Measurements from ENCODE around the gene PANK3.
"Not testable (repeated sequence)": the region's sequence is repeated elsewhere in the genome, so short reads cannot be mapped to it uniquely, and the experiment has no call there.

Gene PANK3

DNA sequence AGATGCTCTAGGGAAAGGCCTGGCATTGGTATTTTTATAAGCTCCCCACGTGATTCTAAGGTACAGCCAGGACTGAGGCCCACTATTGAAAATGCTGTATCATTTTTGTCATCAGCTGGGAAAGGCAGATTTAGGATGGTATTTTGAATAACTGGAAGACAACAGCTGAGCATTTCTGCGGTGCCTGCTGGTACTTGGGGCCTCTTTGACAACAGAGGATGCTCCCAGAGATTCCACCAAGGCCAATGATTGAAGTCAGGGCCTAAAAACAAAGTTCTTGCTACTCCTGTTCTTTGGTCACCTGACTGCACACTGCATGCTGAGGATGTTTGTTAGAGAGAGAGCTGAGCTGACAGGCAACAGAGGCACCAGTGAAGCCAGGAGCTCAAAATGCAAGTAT, 42.0 kb downstream of the PANK3 start:
- Histone ChIP-seq H3K36me3 (ENCODE audit: insufficient read depth, low read length) (no peaks in the 10 kb centered on the region), H3K9me3 (replicated peaks; ENCODE audit: low read length) (no peaks in the 10 kb centered on the region), H3K4me1 (ENCODE audit: control insufficient read depth, insufficient read depth, low read length) (no peaks in the 10 kb centered on the region), H3K27me3 (ENCODE audit: control insufficient read depth, insufficient read depth, low read length) (peaks cover 7% of the 10 kb centered on the region), H3K4me2 (ENCODE audit: low read length) (no peak overlapping the region), H3K9ac (ENCODE audit: low read depth, low read length) (no peak overlapping the region), H3K4me3 (ENCODE audit: low read length) (no peak overlapping the region)

DNA sequence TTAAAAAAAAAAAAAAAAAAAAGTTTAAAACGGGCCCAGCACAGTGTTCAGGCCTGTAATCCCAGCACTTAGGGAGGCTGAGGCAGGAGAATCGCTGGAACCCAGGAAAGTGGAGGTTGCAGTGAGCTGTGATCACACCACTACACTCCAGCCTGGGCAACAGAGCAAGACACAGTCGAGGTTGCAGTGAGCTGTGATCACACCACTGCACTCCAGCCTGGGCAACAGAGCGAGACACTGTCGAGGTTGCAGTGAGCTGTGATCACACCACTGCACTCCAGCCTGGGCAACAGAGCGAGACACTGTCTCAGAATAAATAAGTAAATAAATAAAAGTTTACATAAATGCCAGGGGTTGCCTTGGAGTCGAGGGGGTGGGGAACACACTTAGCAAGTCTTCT, 44.8 kb downstream of the PANK3 start:
- not testable (repeated sequence) for H3K9me3 ChIP-seq (replicated peaks; ENCODE audit: low read length); H3K4me1 ChIP-seq (ENCODE audit: control insufficient read depth, insufficient read depth, low read length); H3K4me3 ChIP-seq (ENCODE audit: low read length); H3K36me3 ChIP-seq (ENCODE audit: insufficient read depth, low read length); H3K9ac ChIP-seq (ENCODE audit: low read depth, low read length); H3K4me2 ChIP-seq (ENCODE audit: low read length)
- peaks cover 34% of the 10 kb centered on the region for H3K27me3 ChIP-seq (ENCODE audit: control insufficient read depth, insufficient read depth, low read length)

DNA sequence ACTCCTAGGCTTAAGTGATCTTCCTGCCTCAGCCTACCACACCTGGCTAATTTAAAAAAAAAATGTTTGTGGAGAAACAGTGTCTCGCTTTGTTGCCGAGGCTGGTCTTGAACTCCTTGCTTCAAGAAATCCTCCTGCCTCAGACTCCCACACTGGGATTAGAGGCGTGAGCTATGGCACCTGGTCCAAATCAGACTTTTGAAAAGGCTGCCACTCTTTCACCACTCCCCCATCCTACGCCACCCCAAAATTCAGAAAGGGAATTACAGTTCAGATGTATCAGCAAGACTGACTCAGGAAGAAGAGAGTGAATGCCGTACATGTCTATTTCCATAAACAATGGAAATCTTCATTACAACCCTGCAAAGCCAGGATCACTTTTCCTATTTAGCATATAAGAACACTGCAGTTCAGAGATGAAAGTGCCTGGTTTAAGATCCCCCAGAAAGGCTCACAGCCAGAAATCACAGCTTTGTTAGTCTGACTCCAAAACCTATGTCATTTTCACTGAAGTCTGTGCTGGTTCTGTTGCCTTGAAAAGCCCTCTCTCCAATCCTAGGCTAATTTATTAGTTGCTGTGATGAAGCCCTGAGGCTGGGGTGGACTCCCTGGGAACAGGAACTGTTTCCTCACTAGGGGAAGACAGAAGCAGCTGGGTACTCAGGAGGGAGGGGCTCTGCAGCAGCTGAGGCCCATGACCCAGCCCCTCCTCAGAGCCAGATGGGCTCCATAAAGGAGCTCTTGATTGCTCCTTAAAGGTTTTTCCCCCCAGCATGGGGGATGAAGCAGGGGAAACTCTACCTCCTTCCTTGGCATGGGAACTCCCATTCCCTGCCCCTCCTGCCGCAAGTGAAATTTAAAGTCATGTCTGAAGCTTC, 46.9 kb downstream of the PANK3 start:
- Histone ChIP-seq H3K4me2 (ENCODE audit: low read length) (no peak overlapping the region), H3K36me3 (ENCODE audit: insufficient read depth, low read length) (no peaks in the 10 kb centered on the region), H3K4me1 (ENCODE audit: control insufficient read depth, insufficient read depth, low read length) (peaks cover 4% of the 10 kb centered on the region), H3K4me3 (ENCODE audit: low read length) (no peak overlapping the region), H3K9ac (ENCODE audit: low read depth, low read length) (no peak overlapping the region), H3K27me3 (ENCODE audit: control insufficient read depth, insufficient read depth, low read length) (peaks cover 42% of the 10 kb centered on the region), H3K9me3 (replicated peaks; ENCODE audit: low read length) (no peaks in the 10 kb centered on the region)

DNA sequence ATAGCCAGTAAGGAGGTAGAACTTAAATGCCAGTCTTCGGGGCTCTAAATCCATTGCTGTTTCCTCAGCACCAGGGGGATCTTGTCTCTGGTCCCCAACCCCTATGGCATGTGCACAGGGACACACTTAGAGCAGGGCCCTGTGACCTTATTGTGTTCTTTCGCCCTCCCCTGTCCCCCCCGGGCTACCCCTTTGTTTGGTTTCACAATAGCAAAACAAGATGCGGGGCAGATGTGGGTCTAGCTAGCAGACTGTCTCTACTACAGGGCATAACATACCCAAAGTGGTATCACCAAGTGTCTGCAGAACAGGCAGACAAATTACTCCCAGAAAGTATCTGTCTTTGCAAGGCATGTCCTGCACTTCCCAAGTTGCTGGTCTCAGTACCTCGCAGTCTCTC, 48.0 kb downstream of the PANK3 start:
- H3K27me3 ChIP-seq (ENCODE audit: control insufficient read depth, insufficient read depth, low read length), result peaks cover 42% of the 10 kb centered on the region
- no peak overlapping the region for H3K4me2 ChIP-seq (ENCODE audit: low read length)
- H3K36me3 ChIP-seq (ENCODE audit: insufficient read depth, low read length), result no peaks in the 10 kb centered on the region
- H3K9me3 ChIP-seq (replicated peaks; ENCODE audit: low read length), result no peaks in the 10 kb centered on the region
- no peak overlapping the region for H3K9ac ChIP-seq (ENCODE audit: low read depth, low read length)
- no peak overlapping the region for H3K4me3 ChIP-seq (ENCODE audit: low read length)
- peaks cover 4% of the 10 kb centered on the region for H3K4me1 ChIP-seq (ENCODE audit: control insufficient read depth, insufficient read depth, low read length)

DNA sequence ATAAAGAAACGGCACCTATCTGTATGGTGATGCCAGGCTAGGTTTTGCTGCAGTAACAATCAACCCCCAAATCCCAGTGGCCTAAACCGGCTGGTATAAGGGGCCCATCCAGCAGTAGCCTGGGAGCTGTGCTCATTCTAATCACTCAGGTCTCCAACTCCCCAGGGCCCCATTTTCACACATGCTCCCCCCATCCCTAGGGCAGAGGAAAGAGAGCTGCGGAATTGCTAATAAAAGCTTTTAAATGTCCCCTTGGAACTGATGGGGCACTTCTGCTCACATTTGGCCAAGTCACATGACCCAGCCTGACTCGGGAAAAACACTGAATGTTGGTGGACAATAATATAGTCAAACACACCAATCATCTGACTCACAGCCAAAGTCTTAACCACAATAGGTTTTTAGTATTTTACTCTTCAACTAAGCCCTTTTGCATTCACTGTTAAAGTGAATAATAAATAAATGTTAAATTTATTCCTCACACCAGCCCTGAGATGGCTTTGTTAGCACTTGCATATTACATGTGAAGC, 48.5 kb downstream of the PANK3 start:
- Histone ChIP-seq H3K4me3 (ENCODE audit: low read length) (no peak overlapping the region), H3K9ac (ENCODE audit: low read depth, low read length) (no peak overlapping the region), H3K36me3 (ENCODE audit: insufficient read depth, low read length) (no peaks in the 10 kb centered on the region), H3K27me3 (ENCODE audit: control insufficient read depth, insufficient read depth, low read length) (peaks cover 42% of the 10 kb centered on the region), H3K4me1 (ENCODE audit: control insufficient read depth, insufficient read depth, low read length) (peaks cover 4% of the 10 kb centered on the region), H3K9me3 (replicated peaks; ENCODE audit: low read length) (no peaks in the 10 kb centered on the region), H3K4me2 (ENCODE audit: low read length) (no peak overlapping the region)

DNA sequence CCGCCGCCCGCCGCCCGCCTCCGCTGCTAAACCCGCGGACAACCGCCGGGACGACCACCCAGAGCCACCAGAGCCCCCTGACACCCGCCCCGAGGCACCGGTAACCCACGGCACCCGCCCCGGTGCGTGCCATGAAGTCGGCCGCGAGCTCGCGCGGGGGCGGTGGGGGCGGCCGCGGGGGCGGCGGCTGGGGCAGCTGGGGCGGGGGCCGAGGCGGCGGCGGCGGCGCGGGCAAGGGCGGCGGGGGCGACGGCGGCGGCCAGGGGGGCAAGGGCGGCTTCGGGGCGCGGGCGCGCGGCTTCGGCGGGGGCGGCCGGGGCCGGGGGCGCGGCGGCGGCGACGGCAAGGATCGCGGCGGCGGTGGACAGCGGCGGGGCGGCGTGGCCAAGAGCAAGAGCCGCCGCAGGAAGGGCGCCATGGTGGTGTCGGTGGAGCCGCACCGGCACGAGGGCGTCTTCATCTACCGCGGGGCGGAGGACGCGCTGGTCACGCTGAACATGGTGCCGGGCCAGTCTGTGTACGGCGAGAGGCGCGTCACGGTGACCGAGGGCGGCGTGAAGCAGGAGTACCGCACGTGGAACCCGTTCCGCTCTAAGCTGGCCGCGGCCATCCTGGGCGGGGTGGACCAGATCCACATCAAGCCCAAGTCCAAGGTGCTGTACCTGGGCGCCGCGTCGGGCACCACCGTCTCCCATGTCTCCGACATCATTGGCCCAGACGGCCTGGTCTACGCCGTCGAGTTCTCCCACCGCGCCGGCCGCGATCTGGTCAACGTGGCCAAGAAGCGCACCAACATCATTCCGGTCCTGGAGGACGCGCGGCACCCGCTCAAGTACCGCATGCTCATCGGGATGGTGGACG, 49.6 kb downstream of the PANK3 start:
- no peaks in the 10 kb centered on the region for H3K36me3 ChIP-seq (ENCODE audit: insufficient read depth, low read length)
- H3K9ac ChIP-seq (ENCODE audit: low read depth, low read length), result no peak overlapping the region
- peaks cover 4% of the 10 kb centered on the region for H3K4me1 ChIP-seq (ENCODE audit: control insufficient read depth, insufficient read depth, low read length)
- no peaks in the 10 kb centered on the region for H3K9me3 ChIP-seq (replicated peaks; ENCODE audit: low read length)
- H3K4me2 ChIP-seq (ENCODE audit: low read length), result peak overlapping the region; percentile 70
- peaks cover 42% of the 10 kb centered on the region for H3K27me3 ChIP-seq (ENCODE audit: control insufficient read depth, insufficient read depth, low read length)
- H3K4me3 ChIP-seq (ENCODE audit: low read length), result peak overlapping the region; percentile 51

DNA sequence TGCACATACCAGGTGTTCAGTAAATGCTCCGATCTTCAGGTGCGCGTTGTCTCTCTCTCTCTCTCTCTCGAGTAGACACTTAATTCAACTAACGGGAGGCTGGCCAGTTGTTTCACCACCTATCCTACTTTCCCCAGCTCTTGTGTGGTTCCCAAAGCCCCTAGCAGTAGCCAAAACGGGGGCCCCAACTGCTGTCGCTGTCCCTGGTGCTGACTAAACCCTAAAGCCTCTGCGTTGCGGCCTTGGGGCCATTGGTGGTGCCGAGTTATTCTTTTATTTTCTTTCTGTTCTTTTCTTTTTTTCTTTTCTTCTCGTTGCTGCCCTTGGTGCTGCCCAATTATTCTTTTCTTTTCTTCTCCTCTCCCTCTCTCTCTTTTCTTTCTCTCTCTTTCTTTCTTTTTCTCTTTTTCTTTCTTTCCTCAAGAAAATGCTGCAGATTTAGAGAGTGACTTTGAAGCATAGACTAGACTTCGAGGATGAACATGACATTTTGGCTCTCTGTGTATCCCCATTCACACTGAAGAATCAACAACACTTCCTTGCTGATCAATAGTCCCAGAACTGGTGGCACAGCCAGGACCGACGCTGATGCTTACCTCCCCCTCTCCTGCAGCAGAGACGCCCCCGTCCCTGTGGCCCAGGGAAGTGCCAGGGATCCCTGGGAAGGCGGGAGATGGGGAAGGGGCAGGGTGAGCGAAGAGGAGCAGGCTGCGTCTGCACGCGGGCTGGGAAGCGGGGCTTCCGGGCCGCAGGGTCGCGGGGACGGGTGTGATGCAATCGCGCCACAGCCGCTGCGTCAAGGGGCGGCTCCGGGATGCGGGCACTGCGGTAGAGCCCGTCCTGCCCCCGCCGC, 50.4 kb downstream of the PANK3 start, which contains the start of gene FBLL1:
FBLL1 (plus strand) TSS at position 785 of the 853 bp plus-strand sequence. CDS start 200 bp downstream, outside the sequence.
- H3K27me3 ChIP-seq (ENCODE audit: control insufficient read depth, insufficient read depth, low read length), result peaks cover 42% of the 10 kb centered on the region
- H3K4me3 ChIP-seq (ENCODE audit: low read length), result peak within 1 kb of the TSS; percentile 64

DNA sequence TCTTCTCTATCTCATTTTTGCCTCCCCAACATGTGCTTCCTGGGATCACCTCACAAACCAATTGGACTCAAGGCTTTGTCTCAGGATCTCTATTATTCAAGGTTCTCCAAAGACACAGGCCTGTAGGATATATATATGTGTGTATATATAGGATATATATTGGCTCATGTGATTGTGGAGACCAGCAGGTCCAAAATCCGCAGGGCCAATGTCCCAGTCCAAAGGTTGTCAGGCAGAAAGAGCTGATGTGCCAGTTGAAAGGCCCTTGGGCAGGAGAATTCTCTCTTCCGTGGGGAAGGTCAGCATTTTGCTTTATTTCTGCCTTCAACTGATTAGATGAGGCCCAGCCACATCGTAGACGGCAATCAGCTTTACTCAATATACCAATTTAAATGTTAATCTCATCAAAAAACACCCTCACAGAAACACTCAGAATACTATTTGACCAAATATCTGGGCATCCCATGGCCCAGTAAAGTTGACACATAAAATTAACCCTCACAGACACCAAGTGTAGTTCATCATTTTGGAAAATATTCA, 51.3 kb downstream of the PANK3 start:
- Histone ChIP-seq H3K4me1 (ENCODE audit: control insufficient read depth, insufficient read depth, low read length) (peaks cover 4% of the 10 kb centered on the region), H3K4me2 (ENCODE audit: low read length) (no peak overlapping the region), H3K4me3 (ENCODE audit: low read length) (no peak overlapping the region), H3K9ac (ENCODE audit: low read depth, low read length) (no peak overlapping the region), H3K27me3 (ENCODE audit: control insufficient read depth, insufficient read depth, low read length) (peaks cover 41% of the 10 kb centered on the region), H3K36me3 (ENCODE audit: insufficient read depth, low read length) (no peaks in the 10 kb centered on the region), H3K9me3 (replicated peaks; ENCODE audit: low read length) (no peaks in the 10 kb centered on the region)

More for the DNA sequence above, 50.4 kb downstream of the PANK3 start, which contains the start of gene FBLL1:
- H3K4me1 ChIP-seq (ENCODE audit: control insufficient read depth, insufficient read depth, low read length), result peaks cover 4% of the 10 kb centered on the region
- peak within 1 kb of the TSS; percentile 75 for H3K4me2 ChIP-seq (ENCODE audit: low read length)
- H3K9ac ChIP-seq (ENCODE audit: low read depth, low read length), result no peak within 1 kb of the TSS
- H3K36me3 ChIP-seq (ENCODE audit: insufficient read depth, low read length), result no peaks in the 10 kb centered on the region
- no peaks in the 10 kb centered on the region for H3K9me3 ChIP-seq (replicated peaks; ENCODE audit: low read length)

DNA sequence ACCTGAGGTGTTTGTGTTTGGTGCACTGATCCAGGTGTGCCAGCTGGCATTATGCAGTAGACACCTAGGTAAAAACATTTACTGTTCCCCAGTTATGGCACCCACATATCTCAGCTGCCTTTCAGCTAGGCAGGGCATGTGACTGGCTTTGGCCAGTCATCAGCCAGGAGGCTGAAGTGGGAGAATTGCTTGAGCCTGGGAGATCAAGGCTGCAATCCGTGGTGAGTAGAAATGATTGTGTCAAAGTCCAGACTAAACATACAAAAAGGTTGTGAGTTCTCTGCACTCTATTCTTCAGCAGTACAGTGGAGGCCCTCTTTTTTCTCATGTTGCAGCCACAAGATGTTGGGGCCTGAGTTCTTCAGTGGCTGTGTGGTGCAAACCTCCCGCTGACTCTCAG, 53.3 kb downstream of the PANK3 start:
- Histone ChIP-seq H3K36me3 (ENCODE audit: insufficient read depth, low read length) (peaks cover 8% of the 10 kb centered on the region), H3K9ac (ENCODE audit: low read depth, low read length) (no peak overlapping the region), H3K4me3 (ENCODE audit: low read length) (no peak overlapping the region), H3K9me3 (replicated peaks; ENCODE audit: low read length) (no peaks in the 10 kb centered on the region), H3K4me1 (ENCODE audit: control insufficient read depth, insufficient read depth, low read length) (peaks cover 4% of the 10 kb centered on the region), H3K27me3 (ENCODE audit: control insufficient read depth, insufficient read depth, low read length) (peaks cover 21% of the 10 kb centered on the region), H3K4me2 (ENCODE audit: low read length) (no peak overlapping the region)

DNA sequence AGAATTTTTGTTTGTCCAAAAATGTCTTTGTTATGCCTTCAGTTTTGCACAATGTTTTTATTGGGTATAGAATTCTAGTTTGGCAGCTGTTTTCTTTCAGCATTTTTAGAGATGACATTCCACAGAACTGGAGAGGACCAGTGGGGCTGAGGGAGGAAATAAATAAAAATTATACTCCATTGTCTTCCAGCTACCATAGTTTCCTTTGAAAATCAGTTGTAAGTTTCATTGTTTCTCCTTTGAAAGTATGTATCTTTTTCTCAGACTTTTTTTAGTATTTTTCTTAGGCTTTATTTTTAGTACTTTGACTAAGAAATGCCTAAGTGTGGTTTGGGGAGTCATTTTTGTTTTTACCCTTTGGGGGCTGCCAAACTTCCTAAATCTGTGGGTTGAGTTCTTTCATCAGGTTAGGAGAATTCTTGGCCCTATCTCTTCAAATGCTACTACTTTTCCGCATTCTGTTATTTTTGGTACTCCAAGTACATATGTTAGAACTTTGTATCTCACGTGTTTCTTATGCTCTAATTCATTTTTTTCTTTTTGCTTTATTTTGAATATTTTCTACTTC, 65.2 kb downstream of the PANK3 start:
- no peak overlapping the region for H3K9ac ChIP-seq (ENCODE audit: low read depth, low read length)
- H3K4me3 ChIP-seq (ENCODE audit: low read length), result no peak overlapping the region
- H3K36me3 ChIP-seq (ENCODE audit: insufficient read depth, low read length), result peaks cover 94% of the 10 kb centered on the region
- H3K9me3 ChIP-seq (replicated peaks; ENCODE audit: low read length), result no peaks in the 10 kb centered on the region
- no peaks in the 10 kb centered on the region for H3K27me3 ChIP-seq (ENCODE audit: control insufficient read depth, insufficient read depth, low read length)
- no peak overlapping the region for H3K4me2 ChIP-seq (ENCODE audit: low read length)
- no peaks in the 10 kb centered on the region for H3K4me1 ChIP-seq (ENCODE audit: control insufficient read depth, insufficient read depth, low read length)

Measured in skeletal muscle satellite cell (primary cell).